HepG2 (cell line): ENCODE results near the gene DCDC2. TPM values are rescaled to one million over a fixed set of nuclear protein-coding genes. Genes with fewer than 3 reads are reported as not detected.

ENCODE experiments used
- EP300 ChIP-seq, 3 experiments: sonication (generic) in 1 of 3; formaldehyde crosslinking in 1 of 3; IDR thresholded peaks; 2 replicates each; pipeline versions ENCODE4 v1.5.1 to v1.6.1; 2011 to 2020; ENCODE audit warnings: low read depth in 2 of 3, low read length in 2 of 3, borderline replicate concordance in 1 of 3, improper control_type of control experiment in 1 of 3, mild to moderate bottlenecking in 1 of 3, missing genetic modification reagents in 1 of 3, moderate library complexity in 1 of 3
- GATAD1 ChIP-seq: IDR thresholded peaks from 2 replicates; pipeline ENCODE4 v1.6.1; 2016; ENCODE audit warnings: missing genetic modification reagents, missing compliant biosample characterization
- GLI4 ChIP-seq: sonication (generic); formaldehyde crosslinking; IDR thresholded peaks from 2 replicates; pipeline ENCODE4 v1.5.1; 2020; ENCODE audit warnings: missing genetic modification reagents, mild to moderate bottlenecking, moderate library complexity, borderline replicate concordance
- HNRNPK ChIP-seq: fragments of 200-400 bp; formaldehyde crosslinking; IDR thresholded peaks from 2 replicates; pipeline ENCODE4 v1.6.1; 2018; ENCODE audit warnings: low read length, low read depth, moderate library complexity, mild to moderate bottlenecking; ENCODE audit not compliant: poor library complexity, severe bottlenecking
- JDP2 ChIP-seq: sonication (generic); formaldehyde crosslinking; IDR thresholded peaks from 2 replicates; pipeline ENCODE4 v1.8.1; 2022; ENCODE audit warnings: missing genetic modification reagents, borderline replicate concordance
- MEIS1 ChIP-seq: sonication (generic); formaldehyde crosslinking; IDR thresholded peaks from 2 replicates; pipeline ENCODE4 v1.9.0; 2021; ENCODE audit warnings: mild to moderate bottlenecking, missing genetic modification reagents, moderate library complexity, borderline replicate concordance
- NR2F6 ChIP-seq, 2 experiments: IDR thresholded peaks; 2 replicates each; pipeline ENCODE4 v1.6.1; 2016; ENCODE audit warnings: antibody characterized with exemption in 1 of 2, mild to moderate bottlenecking in 1 of 2
- RARA ChIP-seq: IDR thresholded peaks from 2 replicates; pipeline ENCODE4 v1.6.1; 2016; ENCODE audit warnings: missing genetic modification reagents, missing compliant biosample characterization
- RBM22 ChIP-seq: fragments of 200-400 bp; formaldehyde crosslinking; optimal IDR thresholded peaks from 2 replicates; pipeline ENCODE3; 2017; ENCODE audit warnings: mild to moderate bottlenecking, low read length, moderate library complexity
- SNAPC5 ChIP-seq: sonication (generic); formaldehyde crosslinking; IDR thresholded peaks from 2 replicates; pipeline ENCODE4 v1.8.1; 2023; ENCODE audit warnings: mild to moderate bottlenecking, missing genetic modification reagents, borderline replicate concordance
- SOX13 ChIP-seq, 3 experiments: fragments of 450-650 bp in 1 of 3; sonication (generic) in 1 of 3; formaldehyde crosslinking in 1 of 3; IDR thresholded peaks in 2 of 3; conservative IDR thresholded peaks in 1 of 3; 2 replicates each; pipeline versions ENCODE4 v1.5.0 to v1.6.1; 2016 to 2020; ENCODE audit warnings: antibody characterized with exemption in 1 of 3, mild to moderate bottlenecking in 1 of 3, missing compliant biosample characterization in 1 of 3, missing genetic modification reagents in 1 of 3, moderate library complexity in 1 of 3
- THAP8 ChIP-seq: sonication (generic); formaldehyde crosslinking; IDR thresholded peaks from 2 replicates; pipeline ENCODE4 v1.5.1; 2020; ENCODE audit warnings: missing genetic modification reagents, mild to moderate bottlenecking, borderline replicate concordance
- TIGD3 ChIP-seq: sonication (generic); formaldehyde crosslinking; IDR thresholded peaks from 2 replicates; pipeline ENCODE4 v1.5.1; 2020; ENCODE audit warnings: mild to moderate bottlenecking, missing genetic modification reagents, borderline replicate concordance
- TOE1 ChIP-seq: sonication (generic); formaldehyde crosslinking; IDR thresholded peaks from 2 replicates; pipeline ENCODE4 v1.4.0; 2020; ENCODE audit warnings: mild to moderate bottlenecking, missing genetic modification reagents
- ZFP36L1 ChIP-seq: sonication (generic); formaldehyde crosslinking; IDR thresholded peaks from 2 replicates; pipeline ENCODE4 v1.8.0; 2022; ENCODE audit warnings: mild to moderate bottlenecking, missing genetic modification reagents, moderate library complexity
- ZNF160 ChIP-seq: sonication (generic); formaldehyde crosslinking; IDR thresholded peaks from 2 replicates; pipeline ENCODE4 v1.8.0; 2022; ENCODE audit warnings: mild to moderate bottlenecking, inconsistent platforms, missing genetic modification reagents
- ZNF263 ChIP-seq: sonication (generic); formaldehyde crosslinking; IDR thresholded peaks from 2 replicates; pipeline ENCODE4 v1.4.0; 2020; ENCODE audit warnings: missing genetic modification reagents
- ZNF276 ChIP-seq: sonication (generic); formaldehyde crosslinking; IDR thresholded peaks from 2 replicates; pipeline ENCODE4 v1.4.0; 2020; ENCODE audit warnings: mild to moderate bottlenecking, low read depth, missing genetic modification reagents
- ZNF33B ChIP-seq: sonication (generic); formaldehyde crosslinking; IDR thresholded peaks from 2 replicates; pipeline ENCODE4 v1.5.1; 2020; ENCODE audit warnings: mild to moderate bottlenecking, missing genetic modification reagents
- ZNF430 ChIP-seq: sonication (generic); formaldehyde crosslinking; IDR thresholded peaks from 2 replicates; pipeline ENCODE4 v1.9.0; 2021; ENCODE audit warnings: mild to moderate bottlenecking, missing genetic modification reagents
- ZNF501 ChIP-seq: sonication (generic); formaldehyde crosslinking; IDR thresholded peaks from 2 replicates; pipeline ENCODE4 v1.5.1; 2020; ENCODE audit warnings: mild to moderate bottlenecking, moderate library complexity, missing genetic modification reagents
- ZNF605 ChIP-seq: sonication (generic); formaldehyde crosslinking; IDR thresholded peaks from 2 replicates; pipeline ENCODE4 v1.8.0; 2022; ENCODE audit warnings: mild to moderate bottlenecking, missing genetic modification reagents
- ZNF670 ChIP-seq: sonication (generic); formaldehyde crosslinking; IDR thresholded peaks from 2 replicates; pipeline ENCODE4 v1.8.0; 2022; ENCODE audit warnings: mild to moderate bottlenecking, missing genetic modification reagents, borderline replicate concordance
- ZNF672 ChIP-seq: sonication (generic); formaldehyde crosslinking; IDR thresholded peaks from 2 replicates; pipeline ENCODE4 v1.8.1; 2022; ENCODE audit warnings: missing genetic modification reagents
- ZNF773 ChIP-seq: sonication (generic); formaldehyde crosslinking; IDR thresholded peaks from 2 replicates; pipeline ENCODE4 v1.4.0; 2020; ENCODE audit warnings: missing genetic modification reagents, borderline replicate concordance
- polyA plus RNA-seq, 8 experiments: library from polyadenylated mRNA; depleted of rRNA in 3 of 8; stranded (reverse) in 7 of 8; unstranded in 1 of 8; fragments of >200 nt; fragmentation: Illumina TruSeq in 4 of 8; extraction: Trizol in 4 of 8; gene quantifications; 2 replicates each; pipeline versions ENCODE4 v1.2.1 to v1.2.3, GENCODE V29; 2011 to 2016; ENCODE audit warnings: low read depth in 4 of 8, missing spikeins in 1 of 8, mixed read lengths in 1 of 8; ENCODE audit not compliant: insufficient read depth in 1 of 8
- total RNA-seq, 5 experiments: library from RNA; depleted of rRNA; stranded (reverse); fragments of >200 nt; fragmentation: Illumina TruSeq; extraction: Trizol; gene quantifications; 2 replicates each; pipeline ENCODE4 v1.2.3, GENCODE V29; 2016; ENCODE audit warnings: low read depth in 1 of 5

Gene DCDC2
- total and polyA plus RNA-seq, 2 of the 13 experiments (the other 11 are each of a cell fraction or from before 2014, with no cell fraction given): 9.0 to 36.2 TPM

GRCh38 chr6:24126586-24127192 lies 231.2 kb downstream of the DCDC2 start (continued):
- peak; percentile 91 for TF ChIP-seq ZNF773 (CRISPR knock-in tag)
- TF ChIP-seq ZNF276 (CRISPR knock-in tag): peak; percentile 91; the same call in 1 of the 2 replicates
- no peak for TF ChIP-seq THAP8
- no peak for TF ChIP-seq RBM22
- peak; percentile 97; the same call in 1 of the 2 replicates for TF ChIP-seq ZFP36L1 (CRISPR knock-in tag)
- peak; percentile 69 for TF ChIP-seq GATAD1 (CRISPR knock-in tag)
- TF ChIP-seq RARA (CRISPR knock-in tag): peak; percentile 76
- TF ChIP-seq ZNF33B (CRISPR knock-in tag): no peak; the same call in 1 of the 2 replicates
- peak; percentile 92; the same call in 1 of the 2 replicates for TF ChIP-seq SNAPC5
- TF ChIP-seq ZNF672 (CRISPR knock-in tag): no peak
- TF ChIP-seq NR2F6 (IDR thresholded peaks at IDR 0.05): no peak
- peak; percentile 48; the same call in 1 of the 2 replicates for TF ChIP-seq NR2F6 (CRISPR knock-in tag; IDR thresholded peaks at IDR 0.05)
- 0 out of 2 replicates have a peak, but pooled peaks have one; percentile 13 for TF ChIP-seq MEIS1 (CRISPR knock-in tag)
- TF ChIP-seq TIGD3 (CRISPR knock-in tag): peak; percentile 82; the same call in 1 of the 2 replicates
- TF ChIP-seq EP300 (IDR thresholded peaks at IDR 0.05; ENCODE audit: low read depth in 2 of 2, low read length in 2 of 2): no peak
- TF ChIP-seq EP300 (CRISPR knock-in tag; IDR thresholded peaks at IDR 0.05; ENCODE audit: borderline replicate concordance): no peak
- no peak for TF ChIP-seq HNRNPK
- TF ChIP-seq ZNF670 (CRISPR knock-in tag): peak; percentile 81
- TF ChIP-seq ZNF160 (CRISPR knock-in tag): peak; percentile 84; the same call in 1 of the 2 replicates
- peak; percentile 77 for TF ChIP-seq ZNF263 (CRISPR knock-in tag)
- TF ChIP-seq TOE1 (CRISPR knock-in tag): peak; percentile 80; the same call in 1 of the 2 replicates
- TF ChIP-seq SOX13 (IDR thresholded peaks at IDR 0.05): no peak
- TF ChIP-seq SOX13 (CRISPR knock-in tag; conservative IDR thresholded peaks at IDR 0.05 in 1 of 2, IDR thresholded peaks at IDR 0.05 in 1 of 2): peak in 1 of 2 experiments; percentile 64; a peak in 2 of 4 replicates
- TF ChIP-seq ZNF605 (CRISPR knock-in tag): peak; percentile 71
- peak; percentile 43; the same call in 1 of the 2 replicates for TF ChIP-seq GLI4
- TF ChIP-seq ZNF501: peak; percentile 79
- TF ChIP-seq ZNF430 (CRISPR knock-in tag): peak; percentile 92
- peak; percentile 65; the same call in 1 of the 2 replicates for TF ChIP-seq JDP2 (CRISPR knock-in tag)
